HG03575 (cell line): ENCODE data around the gene AMY1A.
"Not testable (repeated sequence)": the region's sequence is repeated elsewhere in the genome, so short reads cannot be mapped to it uniquely, and the experiment has no call there.

Source experiments
- ATAC-seq: cut with Tn5 transposase; IDR thresholded peaks from one replicate; pipeline ENCODE4 v1.9.1; 2021; ENCODE audit not compliant: unreplicated experiment, insufficient number of reproducible peaks, low FRiP score; ENCODE audit errors: extremely low read depth

AMY1A gene

GRCh38 chr1:103655460-103655859 lies at the start of gene AMY1A:
TSS of gene AMY1A (plus strand) at chr1:103655760. CDS start at chr1:103656331, 571 bp downstream.
- ATAC-seq: not testable (repeated sequence)

GRCh38 chr1:103616362-103616761 lies 39.2 kb upstream of the AMY1A start:
- ATAC-seq: no peak

- ATAC-seq: not testable (repeated sequence)
Measured at GRCh38 chr1:103616994-103617477, 38.5 kb upstream of the AMY1A start, which contains the start of gene AMY2A. TSS of gene AMY2A (plus strand) at chr1:103617427. CDS start at chr1:103617441, 14 bp downstream.

- not testable (repeated sequence) for ATAC-seq
Measured at GRCh38 chr1:103627436-103627835, 28.1 kb upstream of the AMY1A start.

- ATAC-seq: not testable (repeated sequence)
Measured at GRCh38 chr1:103641194-103641593, 14.4 kb upstream of the AMY1A start.

GRCh38 chr1:103643908-103644307 lies 11.7 kb upstream of the AMY1A start:
- not testable (repeated sequence) for ATAC-seq

GRCh38 chr1:103650305-103650704 lies 5.3 kb upstream of the AMY1A start:
- ATAC-seq: not testable (repeated sequence)

GRCh38 chr1:103650889-103651288 lies 4.7 kb upstream of the AMY1A start:
- not testable (repeated sequence) for ATAC-seq

- not testable (repeated sequence) for ATAC-seq
Measured at GRCh38 chr1:103654133-103654532, 1.4 kb upstream of the AMY1A start.

GRCh38 chr1:103676335-103676734 lies 20.8 kb downstream of the AMY1A start:
- not testable (repeated sequence) for ATAC-seq

GRCh38 chr1:103696110-103696509 lies 40.5 kb downstream of the AMY1A start, which contains the start of gene AMY1B:
TSS of gene AMY1B (minus strand) at chr1:103696210. CDS start at chr1:103695639, 571 bp downstream.
- not testable (repeated sequence) for ATAC-seq

- ATAC-seq: not testable (repeated sequence)
Measured at GRCh38 chr1:103697430-103697829, 41.9 kb downstream of the AMY1A start.

GRCh38 chr1:103700669-103701068 lies 45.1 kb downstream of the AMY1A start:
- ATAC-seq: not testable (repeated sequence)

- not testable (repeated sequence) for ATAC-seq
Measured at GRCh38 chr1:103701256-103701655, 45.7 kb downstream of the AMY1A start.

- not testable (repeated sequence) for ATAC-seq
Measured at GRCh38 chr1:103707670-103708069, 52.1 kb downstream of the AMY1A start.

- ATAC-seq: not testable (repeated sequence)
Measured at GRCh38 chr1:103710381-103710780, 54.8 kb downstream of the AMY1A start.
